ENCODE data around the gene MAMLD1.

Gene MAMLD1

DNA sequence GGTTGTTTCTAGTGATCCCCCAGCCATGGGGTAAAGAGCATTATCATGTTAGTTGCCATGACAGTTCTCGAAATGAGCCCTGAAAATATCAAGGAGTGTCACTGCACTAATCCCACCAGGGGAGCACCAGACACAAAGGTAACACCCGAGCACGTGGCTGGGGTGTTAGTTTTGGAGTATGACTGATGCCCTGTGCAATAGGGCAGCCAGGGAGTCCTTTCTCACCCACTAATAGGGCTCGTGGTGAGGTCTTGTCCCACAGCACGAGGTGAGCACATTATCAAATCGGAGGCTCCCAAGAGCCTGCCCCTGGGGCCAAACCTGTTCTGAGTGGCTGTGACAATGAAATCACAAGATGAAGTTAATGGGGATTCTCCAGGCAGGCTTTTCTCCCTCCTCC is 9.6 kb downstream of the MAMLD1 start (continued):
- TF ChIP-seq, protein P1, sequence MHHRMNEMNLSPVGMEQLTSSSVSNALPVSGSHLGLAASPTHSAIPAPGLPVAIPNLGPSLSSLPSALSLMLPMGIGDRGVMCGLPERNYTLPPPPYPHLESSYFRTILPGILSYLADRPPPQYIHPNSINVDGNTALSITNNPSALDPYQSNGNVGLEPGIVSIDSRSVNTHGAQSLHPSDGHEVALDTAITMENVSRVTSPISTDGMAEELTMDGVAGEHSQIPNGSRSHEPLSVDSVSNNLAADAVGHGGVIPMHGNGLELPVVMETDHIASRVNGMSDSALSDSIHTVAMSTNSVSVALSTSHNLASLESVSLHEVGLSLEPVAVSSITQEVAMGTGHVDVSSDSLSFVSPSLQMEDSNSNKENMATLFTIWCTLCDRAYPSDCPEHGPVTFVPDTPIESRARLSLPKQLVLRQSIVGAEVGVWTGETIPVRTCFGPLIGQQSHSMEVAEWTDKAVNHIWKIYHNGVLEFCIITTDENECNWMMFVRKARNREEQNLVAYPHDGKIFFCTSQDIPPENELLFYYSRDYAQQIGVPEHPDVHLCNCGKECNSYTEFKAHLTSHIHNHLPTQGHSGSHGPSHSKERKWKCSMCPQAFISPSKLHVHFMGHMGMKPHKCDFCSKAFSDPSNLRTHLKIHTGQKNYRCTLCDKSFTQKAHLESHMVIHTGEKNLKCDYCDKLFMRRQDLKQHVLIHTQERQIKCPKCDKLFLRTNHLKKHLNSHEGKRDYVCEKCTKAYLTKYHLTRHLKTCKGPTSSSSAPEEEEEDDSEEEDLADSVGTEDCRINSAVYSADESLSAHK (tag by site-specific recombination; IDR thresholded peaks at IDR 0.05), result no peak
- TF ChIP-seq ZNF654 (tag by site-specific recombination; IDR thresholded peaks at IDR 0.05; ENCODE audit: low read depth) (no peak), ZNF433 (tag by site-specific recombination; IDR thresholded peaks at IDR 0.05; ENCODE audit: low read depth) (no peak), EGR2 (tag by site-specific recombination; IDR thresholded peaks at IDR 0.05; ENCODE audit: low read depth) (no peak), ZNF571 (tag by site-specific recombination; IDR thresholded peaks at IDR 0.05) (no peak), GFI1B (tag by site-specific recombination; IDR thresholded peaks at IDR 0.05) (no peak), MZF1 (tag by site-specific recombination; IDR thresholded peaks at IDR 0.05; ENCODE audit: borderline replicate concordance) (no peak), BCL11B (tag by site-specific recombination; IDR thresholded peaks at IDR 0.05; ENCODE audit: low read depth) (no peak), ZNF24 (tag by site-specific recombination; IDR thresholded peaks at IDR 0.05) (no peak), TCF7L2 (IDR thresholded peaks at IDR 0.05; ENCODE audit: borderline replicate concordance, low read depth, low read length) (no peak), HOXC10 (CRISPR knock-in tag; IDR thresholded peaks at IDR 0.05) (no peak)
- TF ChIP-seq, protein P2, sequence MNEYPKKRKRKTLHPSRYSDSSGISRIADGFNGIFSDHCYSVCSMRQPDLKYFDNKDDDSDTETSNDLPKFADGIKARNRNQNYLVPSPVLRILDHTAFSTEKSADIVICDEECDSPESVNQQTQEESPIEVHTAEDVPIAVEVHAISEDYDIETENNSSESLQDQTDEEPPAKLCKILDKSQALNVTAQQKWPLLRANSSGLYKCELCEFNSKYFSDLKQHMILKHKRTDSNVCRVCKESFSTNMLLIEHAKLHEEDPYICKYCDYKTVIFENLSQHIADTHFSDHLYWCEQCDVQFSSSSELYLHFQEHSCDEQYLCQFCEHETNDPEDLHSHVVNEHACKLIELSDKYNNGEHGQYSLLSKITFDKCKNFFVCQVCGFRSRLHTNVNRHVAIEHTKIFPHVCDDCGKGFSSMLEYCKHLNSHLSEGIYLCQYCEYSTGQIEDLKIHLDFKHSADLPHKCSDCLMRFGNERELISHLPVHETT (tag by site-specific recombination; IDR thresholded peaks at IDR 0.05), result no peak

DNA sequence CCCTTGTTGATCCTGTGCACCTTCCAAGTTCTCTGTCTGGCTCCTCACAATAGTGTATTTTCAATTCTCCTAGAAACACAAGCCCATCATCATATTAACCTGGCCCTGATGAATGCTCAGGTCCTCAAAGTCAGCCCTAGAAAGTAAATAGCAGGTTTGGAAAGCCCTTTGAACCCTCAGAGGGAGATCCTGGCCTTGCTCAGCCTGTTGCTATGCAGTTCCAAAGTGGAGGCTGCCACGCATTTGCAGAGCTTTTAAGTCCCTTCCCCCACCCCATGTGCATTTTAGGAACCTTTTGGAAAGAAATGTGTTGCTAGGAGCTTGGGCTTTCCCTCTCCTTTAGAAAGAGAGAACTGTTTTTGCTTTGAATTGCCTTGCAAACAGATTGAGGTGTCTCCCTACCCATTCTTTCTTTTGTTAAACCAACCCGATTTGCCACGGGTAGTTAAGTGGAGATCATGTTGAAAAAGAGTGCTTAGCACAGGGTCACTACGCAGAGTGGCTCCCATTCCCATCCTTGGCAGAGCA is 12.2 kb downstream of the MAMLD1 start:
- no peaks in the 10 kb centered on the region for H3K4me1 ChIP-seq (ENCODE audit: control insufficient read depth, insufficient read depth, low read length)
- CTCF ChIA-PET, result interaction anchor here (0.8 to 2.4 kb wide), 2 partner anchors 10 to 141 kb away, joined by 4 to 9 read pairs; no protein-coding TSS in a partner anchor
- H3K36me3 ChIP-seq (ENCODE audit: control insufficient read depth in 2 of 2, insufficient read depth in 1 of 2, low read length in 2 of 2), result no peaks in the 10 kb centered on the region
- no peaks in the 10 kb centered on the region for H3K9me3 ChIP-seq (ENCODE audit: control insufficient read depth, insufficient read depth, low read depth, low read length)
- H3K4me3 ChIP-seq (ENCODE audit: low read depth, low read length), result no peak overlapping the region
- no peak overlapping the region for H3K27ac ChIP-seq (ENCODE audit: extremely low read depth, low read depth, low read length)
- TF ChIP-seq, protein P3, sequence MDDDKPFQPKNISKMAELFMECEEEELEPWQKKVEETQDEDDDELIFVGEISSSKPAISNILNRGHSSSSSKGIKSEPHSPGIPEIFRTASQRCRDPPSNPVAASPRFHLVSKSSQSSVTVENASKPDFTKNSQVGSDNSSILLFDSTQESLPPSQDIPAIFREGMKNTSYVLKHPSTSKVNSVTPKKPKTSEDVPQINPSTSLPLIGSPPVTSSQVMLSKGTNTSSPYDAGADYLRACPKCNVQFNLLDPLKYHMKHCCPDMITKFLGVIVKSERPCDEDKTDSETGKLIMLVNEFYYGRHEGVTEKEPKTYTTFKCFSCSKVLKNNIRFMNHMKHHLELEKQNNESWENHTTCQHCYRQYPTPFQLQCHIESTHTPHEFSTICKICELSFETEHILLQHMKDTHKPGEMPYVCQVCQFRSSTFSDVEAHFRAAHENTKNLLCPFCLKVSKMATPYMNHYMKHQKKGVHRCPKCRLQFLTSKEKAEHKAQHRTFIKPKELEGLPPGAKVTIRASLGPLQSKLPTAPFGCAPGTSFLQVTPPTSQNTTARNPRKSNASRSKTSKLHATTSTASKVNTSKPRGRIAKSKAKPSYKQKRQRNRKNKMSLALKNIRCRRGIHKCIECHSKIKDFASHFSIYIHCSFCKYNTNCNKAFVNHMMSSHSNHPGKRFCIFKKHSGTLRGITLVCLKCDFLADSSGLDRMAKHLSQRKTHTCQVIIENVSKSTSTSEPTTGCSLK (tag by site-specific recombination; IDR thresholded peaks at IDR 0.05), result no peak
- TF ChIP-seq SCRT2 (tag by site-specific recombination; IDR thresholded peaks at IDR 0.05), result 0 out of 2 replicates have a peak, but pooled peaks have one; percentile 12
- POLR2A ChIA-PET, result no interaction called here

DNA sequence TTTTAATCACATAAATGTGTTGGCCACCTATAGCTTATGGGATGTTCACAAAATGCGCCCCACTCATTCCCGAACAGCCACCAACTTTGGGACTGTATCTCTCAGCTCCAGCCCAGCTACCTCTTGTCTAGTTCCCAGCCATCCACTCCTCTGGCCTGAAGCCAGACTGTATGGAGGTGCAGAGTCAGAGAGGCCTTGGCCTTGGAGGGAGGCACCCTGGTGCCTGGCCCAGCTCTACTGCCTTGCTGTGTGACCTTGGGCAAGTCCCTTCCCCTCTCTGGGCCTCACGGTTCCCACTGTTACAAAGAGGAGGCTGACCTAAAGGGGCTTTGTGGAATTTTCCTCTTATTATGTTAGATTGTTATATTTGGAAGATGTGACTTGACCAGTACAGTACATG is 13.9 kb downstream of the MAMLD1 start:
- Histone ChIP-seq H3K36me3 (ENCODE audit: control insufficient read depth in 2 of 2, insufficient read depth in 1 of 2, low read length in 2 of 2) (no peaks in the 10 kb centered on the region), H3K4me3 (ENCODE audit: low read depth, low read length) (no peak overlapping the region), H3K4me1 (ENCODE audit: control insufficient read depth, insufficient read depth, low read length) (no peaks in the 10 kb centered on the region), H3K9me3 (ENCODE audit: control insufficient read depth, insufficient read depth, low read depth, low read length) (no peaks in the 10 kb centered on the region), H3K27ac (ENCODE audit: extremely low read depth, low read depth, low read length) (no peak overlapping the region)
- POLR2A ChIA-PET, result interaction anchor here (0.6 to 1.1 kb wide), 4 partner anchors 12 to 183 kb away, joined by 3 to 4 read pairs (median 3); no protein-coding TSS in a partner anchor
- CTCF ChIA-PET, result interaction anchor here (0.7 to 2.4 kb wide), 3 partner anchors 11 to 403 kb away, joined by 3 to 9 read pairs (median 4); no protein-coding TSS in a partner anchor
- TF ChIP-seq ZSCAN30 (tag by site-specific recombination; IDR thresholded peaks at IDR 0.05), result no peak
- no peak for TF ChIP-seq OSR2 (tag by site-specific recombination; IDR thresholded peaks at IDR 0.05)
- TF ChIP-seq, protein P4, sequence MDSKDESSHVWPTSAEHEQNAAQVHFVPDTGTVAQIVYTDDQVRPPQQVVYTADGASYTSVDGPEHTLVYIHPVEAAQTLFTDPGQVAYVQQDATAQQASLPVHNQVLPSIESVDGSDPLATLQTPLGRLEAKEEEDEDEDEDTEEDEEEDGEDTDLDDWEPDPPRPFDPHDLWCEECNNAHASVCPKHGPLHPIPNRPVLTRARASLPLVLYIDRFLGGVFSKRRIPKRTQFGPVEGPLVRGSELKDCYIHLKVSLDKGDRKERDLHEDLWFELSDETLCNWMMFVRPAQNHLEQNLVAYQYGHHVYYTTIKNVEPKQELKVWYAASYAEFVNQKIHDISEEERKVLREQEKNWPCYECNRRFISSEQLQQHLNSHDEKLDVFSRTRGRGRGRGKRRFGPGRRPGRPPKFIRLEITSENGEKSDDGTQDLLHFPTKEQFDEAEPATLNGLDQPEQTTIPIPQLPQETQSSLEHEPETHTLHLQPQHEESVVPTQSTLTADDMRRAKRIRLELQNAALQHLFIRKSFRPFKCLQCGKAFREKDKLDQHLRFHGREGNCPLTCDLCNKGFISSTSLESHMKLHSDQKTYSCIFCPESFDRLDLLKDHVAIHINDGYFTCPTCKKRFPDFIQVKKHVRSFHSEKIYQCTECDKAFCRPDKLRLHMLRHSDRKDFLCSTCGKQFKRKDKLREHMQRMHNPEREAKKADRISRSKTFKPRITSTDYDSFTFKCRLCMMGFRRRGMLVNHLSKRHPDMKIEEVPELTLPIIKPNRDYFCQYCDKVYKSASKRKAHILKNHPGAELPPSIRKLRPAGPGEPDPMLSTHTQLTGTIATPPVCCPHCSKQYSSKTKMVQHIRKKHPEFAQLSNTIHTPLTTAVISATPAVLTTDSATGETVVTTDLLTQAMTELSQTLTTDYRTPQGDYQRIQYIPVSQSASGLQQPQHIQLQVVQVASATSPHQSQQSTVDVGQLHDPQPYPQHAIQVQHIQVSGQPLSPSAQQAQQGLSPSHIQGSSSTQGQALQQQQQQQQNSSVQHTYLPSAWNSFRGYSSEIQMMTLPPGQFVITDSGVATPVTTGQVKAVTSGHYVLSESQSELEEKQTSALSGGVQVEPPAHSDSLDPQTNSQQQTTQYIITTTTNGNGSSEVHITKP (tag by site-specific recombination; IDR thresholded peaks at IDR 0.05), result no peak
- no peak for TF ChIP-seq ZNF23 (tag by site-specific recombination; IDR thresholded peaks at IDR 0.05; ENCODE audit: borderline replicate concordance)
- no peak for TF ChIP-seq ZIC2 (tag by site-specific recombination; IDR thresholded peaks at IDR 0.05)

All from HEK293 (cell line).